Stomach (tissue), 4 donors: Measurements from ENCODE around the gene CREG1.

ENCODE experiments used
- POLR2A ChIP-seq, 4 donors: fragments of 450-650 bp; IDR thresholded peaks; one replicate each; pipeline ENCODE4 v1.6.1; 2016; ENCODE audit warnings: antibody characterized with exemption in 4 of 4, control low read depth in 2 of 4, mild to moderate bottlenecking in 1 of 4, moderate library complexity in 1 of 4
- POLR2AphosphoS5 ChIP-seq, 3 donors: sonication (generic); formaldehyde crosslinking; IDR thresholded peaks; one replicate each; pipeline ENCODE4 v1.6.1; 2016; ENCODE audit warnings: antibody characterized with exemption in 3 of 3
- TF ChIP-seq, protein P1 (sequence below), 7 experiments: fragments of 450-650 bp in 4 of 7; fragments of 200-600 bp in 3 of 7; sonication (generic) in 3 of 7; IDR thresholded peaks; one replicate each; pipeline ENCODE4 v1.5.1; 2016 to 2019; ENCODE audit warnings: antibody characterized with exemption in 7 of 7, control low read depth in 2 of 7, mild to moderate bottlenecking in 1 of 7

DNA sequence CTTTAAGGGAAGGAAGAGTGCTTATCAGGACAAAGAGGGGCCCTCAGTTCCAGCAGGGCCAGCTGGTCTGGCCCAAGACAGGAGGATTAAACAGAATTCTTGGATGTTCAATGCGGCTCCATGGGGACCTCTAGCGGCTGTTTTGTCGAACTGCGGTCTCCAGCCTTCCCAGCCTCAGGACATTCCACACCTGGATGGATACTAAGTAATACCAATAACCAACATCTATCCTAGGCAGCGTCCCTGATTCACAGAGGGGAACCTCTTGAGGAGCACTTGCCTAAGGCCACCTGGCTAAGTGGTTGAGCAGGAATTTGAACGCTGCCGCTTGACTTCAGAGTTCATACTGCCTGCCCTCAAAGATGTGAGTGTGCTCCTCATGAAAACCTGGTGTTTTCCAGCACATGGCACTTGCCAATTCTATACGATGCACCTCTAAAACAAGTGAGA is 19.7 kb downstream of the CREG1 start:
- TF ChIP-seq, protein P1, sequence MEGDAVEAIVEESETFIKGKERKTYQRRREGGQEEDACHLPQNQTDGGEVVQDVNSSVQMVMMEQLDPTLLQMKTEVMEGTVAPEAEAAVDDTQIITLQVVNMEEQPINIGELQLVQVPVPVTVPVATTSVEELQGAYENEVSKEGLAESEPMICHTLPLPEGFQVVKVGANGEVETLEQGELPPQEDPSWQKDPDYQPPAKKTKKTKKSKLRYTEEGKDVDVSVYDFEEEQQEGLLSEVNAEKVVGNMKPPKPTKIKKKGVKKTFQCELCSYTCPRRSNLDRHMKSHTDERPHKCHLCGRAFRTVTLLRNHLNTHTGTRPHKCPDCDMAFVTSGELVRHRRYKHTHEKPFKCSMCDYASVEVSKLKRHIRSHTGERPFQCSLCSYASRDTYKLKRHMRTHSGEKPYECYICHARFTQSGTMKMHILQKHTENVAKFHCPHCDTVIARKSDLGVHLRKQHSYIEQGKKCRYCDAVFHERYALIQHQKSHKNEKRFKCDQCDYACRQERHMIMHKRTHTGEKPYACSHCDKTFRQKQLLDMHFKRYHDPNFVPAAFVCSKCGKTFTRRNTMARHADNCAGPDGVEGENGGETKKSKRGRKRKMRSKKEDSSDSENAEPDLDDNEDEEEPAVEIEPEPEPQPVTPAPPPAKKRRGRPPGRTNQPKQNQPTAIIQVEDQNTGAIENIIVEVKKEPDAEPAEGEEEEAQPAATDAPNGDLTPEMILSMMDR (IDR thresholded peaks at IDR 0.05) = peak in 5 of 7 experiments; percentile 45 to 88 (median 82)
- TF ChIP-seq POLR2AphosphoS5 (IDR thresholded peaks at IDR 0.05) = no peak
- no peak for TF ChIP-seq POLR2A (IDR thresholded peaks at IDR 0.05)
